Measurements from ENCODE around the gene ARHGAP6.
A peak's percentile ranks its signal among the peaks of the same experiment; 100 is the strongest.

Gene ARHGAP6, protein sequence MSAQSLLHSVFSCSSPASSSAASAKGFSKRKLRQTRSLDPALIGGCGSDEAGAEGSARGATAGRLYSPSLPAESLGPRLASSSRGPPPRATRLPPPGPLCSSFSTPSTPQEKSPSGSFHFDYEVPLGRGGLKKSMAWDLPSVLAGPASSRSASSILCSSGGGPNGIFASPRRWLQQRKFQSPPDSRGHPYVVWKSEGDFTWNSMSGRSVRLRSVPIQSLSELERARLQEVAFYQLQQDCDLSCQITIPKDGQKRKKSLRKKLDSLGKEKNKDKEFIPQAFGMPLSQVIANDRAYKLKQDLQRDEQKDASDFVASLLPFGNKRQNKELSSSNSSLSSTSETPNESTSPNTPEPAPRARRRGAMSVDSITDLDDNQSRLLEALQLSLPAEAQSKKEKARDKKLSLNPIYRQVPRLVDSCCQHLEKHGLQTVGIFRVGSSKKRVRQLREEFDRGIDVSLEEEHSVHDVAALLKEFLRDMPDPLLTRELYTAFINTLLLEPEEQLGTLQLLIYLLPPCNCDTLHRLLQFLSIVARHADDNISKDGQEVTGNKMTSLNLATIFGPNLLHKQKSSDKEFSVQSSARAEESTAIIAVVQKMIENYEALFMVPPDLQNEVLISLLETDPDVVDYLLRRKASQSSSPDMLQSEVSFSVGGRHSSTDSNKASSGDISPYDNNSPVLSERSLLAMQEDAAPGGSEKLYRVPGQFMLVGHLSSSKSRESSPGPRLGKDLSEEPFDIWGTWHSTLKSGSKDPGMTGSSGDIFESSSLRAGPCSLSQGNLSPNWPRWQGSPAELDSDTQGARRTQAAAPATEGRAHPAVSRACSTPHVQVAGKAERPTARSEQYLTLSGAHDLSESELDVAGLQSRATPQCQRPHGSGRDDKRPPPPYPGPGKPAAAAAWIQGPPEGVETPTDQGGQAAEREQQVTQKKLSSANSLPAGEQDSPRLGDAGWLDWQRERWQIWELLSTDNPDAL (N-terminal part only)

DNA sequence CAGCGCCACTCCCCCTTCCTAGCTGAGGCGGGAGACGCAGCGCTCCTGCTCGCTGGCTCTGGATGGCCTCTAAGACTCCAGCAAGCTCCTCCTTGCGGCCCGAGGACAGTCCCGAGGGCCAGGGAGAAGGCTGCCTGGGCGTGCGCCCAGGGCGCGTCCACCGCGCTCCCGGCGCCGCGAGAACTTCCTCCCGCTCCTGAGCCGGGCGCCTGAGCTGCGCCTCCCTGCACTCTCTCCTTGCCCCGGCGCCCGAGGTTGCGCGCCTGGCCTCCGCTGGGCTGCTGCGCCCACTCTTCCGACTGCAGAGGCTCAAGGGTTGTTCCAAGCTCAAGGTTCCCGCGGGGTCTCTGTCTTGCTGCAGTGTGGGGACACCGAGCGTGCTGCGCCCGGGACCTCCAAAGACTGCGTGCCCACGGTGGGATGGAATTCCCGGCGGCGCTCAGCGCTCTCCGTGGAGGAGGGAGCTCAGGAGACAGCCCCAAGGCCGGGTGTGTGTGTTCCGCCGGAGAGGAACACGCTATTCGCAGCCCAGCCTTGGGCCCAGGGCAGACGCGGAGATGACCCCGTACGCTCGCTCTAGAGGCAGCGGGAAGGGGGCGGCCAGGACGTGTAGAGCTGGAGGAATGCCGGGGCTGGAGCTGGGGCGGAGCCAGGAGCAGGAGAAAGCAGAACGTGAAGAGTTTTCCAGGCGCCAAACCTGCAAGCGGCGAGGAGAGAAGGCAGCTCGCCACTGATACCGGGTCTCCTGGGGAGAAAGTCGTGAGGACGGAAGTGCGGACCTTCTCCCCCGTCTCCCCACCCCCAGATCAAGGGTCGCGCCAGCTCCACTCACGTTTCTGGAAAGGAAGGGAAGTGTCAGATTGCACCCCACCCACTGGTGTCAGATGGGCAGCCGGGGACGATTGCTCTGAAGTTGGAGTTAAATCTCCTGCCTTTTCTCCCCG lies at the start of gene ARHGAP6:
Gene ARHGAP6, minus strand, starts transcription at position 753 of the 944 bp plus-strand sequence. CDS start 1,092 bp downstream, outside the sequence.
- peak within 1 kb of the TSS; percentile 46 to 73 for H3K4me3 ChIP-seq (ENCODE audit: low read depth in 1 of 2, low read length in 2 of 2)
- no peaks in the 10 kb centered on the region for H3K36me3 ChIP-seq (ENCODE audit: control insufficient read depth in 1 of 2, insufficient read depth in 2 of 2, low read length in 2 of 2)
- no peaks in the 10 kb centered on the region for H3K27me3 ChIP-seq (ENCODE audit: low read depth, low read length)
- H3K4me1 ChIP-seq (ENCODE audit: control insufficient read depth in 1 of 2, insufficient read depth in 2 of 2, low read length in 2 of 2): peaks cover 0 to 3% of the 10 kb centered on the region in 2 donors
- H3K9me3 ChIP-seq (ENCODE audit: control insufficient read depth in 1 of 2, low read length in 2 of 2): no peaks in the 10 kb centered on the region
- H3K27ac ChIP-seq (ENCODE audit: low read length): no peak within 1 kb of the TSS

DNA sequence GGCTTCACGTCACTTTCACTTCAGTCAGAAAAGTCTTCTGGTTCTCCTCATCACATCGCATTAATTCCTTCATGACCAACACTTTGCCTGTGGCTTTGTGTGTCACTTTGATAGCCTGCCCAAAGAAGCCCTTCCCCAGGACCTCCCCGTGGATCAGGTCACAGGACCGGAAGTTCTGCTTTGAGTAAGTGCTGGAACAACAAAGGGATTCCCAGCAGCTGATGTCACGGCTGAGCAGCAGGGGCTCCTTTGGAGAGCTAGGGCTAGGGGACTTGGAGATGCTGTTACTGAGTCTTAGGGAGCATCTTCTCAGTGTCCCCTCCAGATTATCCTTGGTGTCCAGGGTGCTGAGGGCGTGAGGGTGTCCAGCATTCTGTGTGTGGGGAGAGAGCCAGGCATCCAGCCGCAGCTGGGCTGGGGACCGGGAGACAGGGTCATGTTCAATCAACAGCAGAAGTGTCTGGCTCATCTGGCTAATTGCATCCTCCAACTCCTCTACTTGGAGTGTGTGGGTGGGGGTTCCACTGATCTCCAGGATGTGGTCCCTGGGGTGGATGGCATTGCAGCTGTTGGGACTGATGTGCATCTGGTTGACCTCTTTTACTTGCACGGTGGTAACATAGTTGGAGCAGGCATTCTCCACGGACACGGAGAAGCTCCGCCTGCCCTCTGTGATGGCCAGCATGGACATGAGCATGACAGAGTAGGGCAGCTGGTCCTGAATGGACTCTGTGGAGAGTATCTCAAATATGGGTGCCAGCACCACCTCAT lies 39.2 kb upstream of the ARHGAP6 start:
- no peak overlapping the region for H3K4me3 ChIP-seq (ENCODE audit: low read depth in 1 of 2, low read length in 2 of 2)
- H3K36me3 ChIP-seq (ENCODE audit: control insufficient read depth in 1 of 2, insufficient read depth in 2 of 2, low read length in 2 of 2): no peaks in the 10 kb centered on the region
- no peaks in the 10 kb centered on the region for H3K9me3 ChIP-seq (ENCODE audit: control insufficient read depth in 1 of 2, low read length in 2 of 2)
- H3K27me3 ChIP-seq (ENCODE audit: low read depth, low read length): no peaks in the 10 kb centered on the region
- H3K27ac ChIP-seq (ENCODE audit: low read length): no peak overlapping the region
- H3K4me1 ChIP-seq (ENCODE audit: control insufficient read depth in 1 of 2, insufficient read depth in 2 of 2, low read length in 2 of 2): no peaks in the 10 kb centered on the region

DNA sequence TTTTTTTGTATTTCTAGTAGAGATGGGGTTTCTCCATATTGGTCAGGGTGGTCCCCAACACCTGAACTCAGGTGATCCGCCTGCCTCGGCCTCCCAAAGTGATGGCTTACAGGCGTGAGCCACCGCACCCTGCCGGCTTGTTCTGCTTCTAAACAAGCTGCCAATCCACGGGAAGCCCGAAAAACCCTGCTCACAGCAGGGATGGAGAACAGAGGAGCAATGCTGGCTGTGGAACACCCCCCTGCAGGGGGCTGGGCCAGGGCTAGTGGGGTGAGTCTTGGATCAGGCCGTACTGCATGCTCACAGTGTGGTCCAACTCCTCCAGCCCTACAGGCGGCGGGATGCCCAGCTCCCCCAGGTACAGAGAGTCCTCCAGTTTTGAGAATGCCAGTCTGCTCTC lies 38.1 kb upstream of the ARHGAP6 start:
- H3K4me3 ChIP-seq (ENCODE audit: low read depth in 1 of 2, low read length in 2 of 2): no peak overlapping the region
- H3K9me3 ChIP-seq (ENCODE audit: control insufficient read depth in 1 of 2, low read length in 2 of 2): no peaks in the 10 kb centered on the region
- H3K36me3 ChIP-seq (ENCODE audit: control insufficient read depth in 1 of 2, insufficient read depth in 2 of 2, low read length in 2 of 2): no peaks in the 10 kb centered on the region
- H3K27ac ChIP-seq (ENCODE audit: low read length): no peak overlapping the region
- H3K4me1 ChIP-seq (ENCODE audit: control insufficient read depth in 1 of 2, insufficient read depth in 2 of 2, low read length in 2 of 2): no peaks in the 10 kb centered on the region
- H3K27me3 ChIP-seq (ENCODE audit: low read depth, low read length): no peaks in the 10 kb centered on the region

DNA sequence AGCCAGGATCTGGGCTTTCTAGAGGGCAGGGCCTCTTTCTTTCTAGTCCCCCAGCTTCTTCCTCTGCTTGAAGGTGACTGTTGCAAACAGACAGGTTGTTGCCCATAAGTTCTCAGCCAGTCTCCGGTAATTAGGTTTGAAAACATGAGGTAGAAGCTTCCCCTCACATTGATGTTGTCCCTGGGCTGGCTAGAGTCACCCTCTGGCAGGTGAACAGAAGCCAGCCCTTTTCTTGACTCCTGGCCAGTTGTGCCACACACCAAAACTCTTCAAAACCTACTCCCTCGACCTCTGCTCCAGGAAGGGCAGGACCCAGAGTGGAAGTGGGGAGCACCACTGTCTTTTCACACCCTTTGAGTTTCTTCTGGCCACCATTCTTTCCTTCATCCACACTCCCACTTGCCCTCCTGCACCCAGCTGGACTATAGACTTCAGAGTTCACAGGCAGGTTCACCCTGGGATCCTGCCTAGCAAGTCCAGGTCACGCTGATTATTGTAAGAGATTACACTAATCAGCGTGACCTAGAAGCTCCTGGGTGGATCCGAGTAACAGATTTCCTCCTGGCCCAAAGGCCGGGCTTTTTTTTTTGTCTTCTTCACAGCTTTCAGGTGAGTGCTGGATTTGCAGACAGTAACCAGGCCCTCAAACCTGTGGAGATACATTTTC lies 37.4 kb upstream of the ARHGAP6 start:
- Histone ChIP-seq H3K27me3 (ENCODE audit: low read depth, low read length) (no peaks in the 10 kb centered on the region), H3K9me3 (ENCODE audit: control insufficient read depth in 1 of 2, low read length in 2 of 2) (no peaks in the 10 kb centered on the region), H3K27ac (ENCODE audit: low read length) (no peak overlapping the region), H3K36me3 (ENCODE audit: control insufficient read depth in 1 of 2, insufficient read depth in 2 of 2, low read length in 2 of 2) (no peaks in the 10 kb centered on the region), H3K4me3 (ENCODE audit: low read depth in 1 of 2, low read length in 2 of 2) (no peak overlapping the region), H3K4me1 (ENCODE audit: control insufficient read depth in 1 of 2, insufficient read depth in 2 of 2, low read length in 2 of 2) (no peaks in the 10 kb centered on the region)

DNA sequence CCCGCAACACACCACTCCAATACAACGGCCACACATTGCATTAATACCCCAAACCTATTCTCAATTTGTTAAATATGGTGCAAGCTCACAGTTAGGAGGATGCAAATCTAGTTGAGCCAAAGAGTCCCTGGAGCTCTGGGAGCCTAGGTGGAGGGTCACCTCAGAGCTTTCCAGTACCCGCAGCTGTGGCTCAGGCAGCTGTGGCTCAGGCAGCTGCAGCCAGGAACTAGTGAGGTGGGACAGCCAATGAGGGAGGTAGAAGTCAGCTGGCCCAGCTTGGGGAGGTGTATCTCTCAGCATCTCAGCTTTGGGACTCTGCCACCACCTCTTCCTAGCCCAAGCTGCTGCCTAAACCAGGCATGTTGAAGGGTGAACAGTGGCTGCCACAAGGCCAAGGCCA lies 36.7 kb upstream of the ARHGAP6 start:
- no peaks in the 10 kb centered on the region for H3K27me3 ChIP-seq (ENCODE audit: low read depth, low read length)
- H3K4me1 ChIP-seq (ENCODE audit: control insufficient read depth in 1 of 2, insufficient read depth in 2 of 2, low read length in 2 of 2): no peaks in the 10 kb centered on the region
- H3K4me3 ChIP-seq (ENCODE audit: low read depth in 1 of 2, low read length in 2 of 2): no peak overlapping the region
- H3K36me3 ChIP-seq (ENCODE audit: control insufficient read depth in 1 of 2, insufficient read depth in 2 of 2, low read length in 2 of 2): no peaks in the 10 kb centered on the region
- H3K27ac ChIP-seq (ENCODE audit: low read length): no peak overlapping the region
- H3K9me3 ChIP-seq (ENCODE audit: control insufficient read depth in 1 of 2, low read length in 2 of 2): no peaks in the 10 kb centered on the region

DNA sequence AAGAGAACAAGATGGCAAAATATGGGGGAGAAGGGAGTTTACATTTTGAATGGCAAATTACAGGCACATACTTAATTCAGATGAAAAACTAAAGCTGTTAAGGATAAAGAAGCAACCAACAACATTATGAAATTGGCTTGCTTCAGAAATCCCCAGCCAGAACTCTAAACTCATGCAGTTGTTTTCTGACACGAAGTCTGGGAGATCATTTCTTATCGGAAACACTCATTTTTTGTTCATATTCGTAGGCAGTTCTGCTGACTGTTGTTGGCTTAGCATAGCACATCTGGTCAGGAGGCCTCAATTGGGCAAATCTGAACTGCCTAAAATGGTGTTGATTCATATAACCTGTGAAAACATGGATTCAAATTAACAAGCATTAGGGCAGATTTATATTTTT lies 33.0 kb upstream of the ARHGAP6 start:
- Histone ChIP-seq H3K36me3 (ENCODE audit: control insufficient read depth in 1 of 2, insufficient read depth in 2 of 2, low read length in 2 of 2) (no peaks in the 10 kb centered on the region), H3K9me3 (ENCODE audit: control insufficient read depth in 1 of 2, low read length in 2 of 2) (no peaks in the 10 kb centered on the region), H3K27ac (ENCODE audit: low read length) (no peak overlapping the region), H3K4me1 (ENCODE audit: control insufficient read depth in 1 of 2, insufficient read depth in 2 of 2, low read length in 2 of 2) (no peaks in the 10 kb centered on the region), H3K4me3 (ENCODE audit: low read depth in 1 of 2, low read length in 2 of 2) (no peak overlapping the region), H3K27me3 (ENCODE audit: low read depth, low read length) (no peaks in the 10 kb centered on the region)

DNA sequence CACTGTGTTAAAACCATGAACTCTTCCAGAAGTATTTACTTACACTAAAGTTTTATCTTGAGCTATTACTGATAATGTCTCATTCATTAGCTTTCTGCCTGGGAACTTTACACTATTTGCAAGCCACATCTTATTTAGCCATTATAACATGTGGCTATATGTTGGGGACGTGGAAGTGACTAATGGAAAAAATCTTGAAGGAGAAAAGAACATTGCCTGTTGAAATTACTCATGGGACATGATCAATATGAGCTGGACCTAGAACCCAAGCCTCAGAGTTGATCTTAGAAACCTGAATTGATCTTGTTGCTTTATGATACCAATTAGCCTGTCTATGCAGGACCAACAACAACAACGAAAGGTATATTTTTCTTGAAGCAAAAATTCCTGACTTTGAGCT lies 22.5 kb upstream of the ARHGAP6 start:
- H3K9me3 ChIP-seq (ENCODE audit: control insufficient read depth in 1 of 2, low read length in 2 of 2): no peaks in the 10 kb centered on the region
- H3K27ac ChIP-seq (ENCODE audit: low read length): no peak overlapping the region
- H3K36me3 ChIP-seq (ENCODE audit: control insufficient read depth in 1 of 2, insufficient read depth in 2 of 2, low read length in 2 of 2): no peaks in the 10 kb centered on the region
- no peak overlapping the region for H3K4me3 ChIP-seq (ENCODE audit: low read depth in 1 of 2, low read length in 2 of 2)
- H3K4me1 ChIP-seq (ENCODE audit: control insufficient read depth in 1 of 2, insufficient read depth in 2 of 2, low read length in 2 of 2): no peaks in the 10 kb centered on the region
- no peaks in the 10 kb centered on the region for H3K27me3 ChIP-seq (ENCODE audit: low read depth, low read length)

DNA sequence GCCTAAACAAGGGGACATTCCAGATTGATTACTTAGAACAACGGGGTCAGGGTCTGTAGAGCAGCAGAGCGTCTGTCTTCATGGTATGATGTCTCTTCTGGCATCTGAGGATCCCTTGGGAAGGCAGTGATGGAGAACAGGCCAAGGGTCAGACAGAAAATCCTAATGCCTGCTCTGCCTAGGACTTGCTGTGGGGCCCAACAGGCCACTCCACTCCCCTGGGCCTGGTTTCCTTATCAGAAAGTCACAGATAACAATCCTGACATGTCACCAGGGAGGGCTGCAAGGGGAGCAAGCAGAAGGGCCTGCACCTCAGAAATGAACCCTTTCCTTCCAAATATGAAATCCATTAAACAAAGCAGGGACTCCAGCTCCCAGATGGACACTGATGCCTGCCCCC lies 21.4 kb upstream of the ARHGAP6 start:
- no peaks in the 10 kb centered on the region for H3K36me3 ChIP-seq (ENCODE audit: control insufficient read depth in 1 of 2, insufficient read depth in 2 of 2, low read length in 2 of 2)
- H3K4me3 ChIP-seq (ENCODE audit: low read depth in 1 of 2, low read length in 2 of 2): no peak overlapping the region
- no peak overlapping the region for H3K27ac ChIP-seq (ENCODE audit: low read length)
- no peaks in the 10 kb centered on the region for H3K27me3 ChIP-seq (ENCODE audit: low read depth, low read length)
- no peaks in the 10 kb centered on the region for H3K9me3 ChIP-seq (ENCODE audit: control insufficient read depth in 1 of 2, low read length in 2 of 2)
- no peaks in the 10 kb centered on the region for H3K4me1 ChIP-seq (ENCODE audit: control insufficient read depth in 1 of 2, insufficient read depth in 2 of 2, low read length in 2 of 2)

DNA sequence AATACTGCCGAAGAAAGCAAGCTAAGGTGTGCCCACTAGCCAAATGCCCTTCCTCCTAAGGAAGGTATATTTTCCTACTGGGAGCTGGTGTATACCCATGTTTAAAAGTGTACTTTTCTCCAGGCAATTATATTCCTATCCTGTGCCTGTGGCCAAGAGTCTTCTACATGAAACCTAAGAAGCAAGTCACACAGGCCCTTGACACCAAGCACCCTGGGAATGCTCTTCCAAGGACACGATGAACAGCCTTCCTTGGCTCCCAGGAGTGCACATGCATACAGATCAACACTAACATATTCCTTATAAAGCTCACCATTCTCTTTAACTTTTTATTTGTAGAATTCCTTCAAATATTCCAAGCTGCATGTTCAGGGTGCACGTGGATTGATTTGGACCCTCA lies 17.3 kb upstream of the ARHGAP6 start:
- H3K9me3 ChIP-seq (ENCODE audit: control insufficient read depth in 1 of 2, low read length in 2 of 2): no peaks in the 10 kb centered on the region
- H3K27me3 ChIP-seq (ENCODE audit: low read depth, low read length): no peaks in the 10 kb centered on the region
- no peak overlapping the region for H3K27ac ChIP-seq (ENCODE audit: low read length)
- H3K4me3 ChIP-seq (ENCODE audit: low read depth in 1 of 2, low read length in 2 of 2): no peak overlapping the region
- peaks cover 0 to 4% of the 10 kb centered on the region in 2 donors for H3K4me1 ChIP-seq (ENCODE audit: control insufficient read depth in 1 of 2, insufficient read depth in 2 of 2, low read length in 2 of 2)
- H3K36me3 ChIP-seq (ENCODE audit: control insufficient read depth in 1 of 2, insufficient read depth in 2 of 2, low read length in 2 of 2): no peaks in the 10 kb centered on the region

DNA sequence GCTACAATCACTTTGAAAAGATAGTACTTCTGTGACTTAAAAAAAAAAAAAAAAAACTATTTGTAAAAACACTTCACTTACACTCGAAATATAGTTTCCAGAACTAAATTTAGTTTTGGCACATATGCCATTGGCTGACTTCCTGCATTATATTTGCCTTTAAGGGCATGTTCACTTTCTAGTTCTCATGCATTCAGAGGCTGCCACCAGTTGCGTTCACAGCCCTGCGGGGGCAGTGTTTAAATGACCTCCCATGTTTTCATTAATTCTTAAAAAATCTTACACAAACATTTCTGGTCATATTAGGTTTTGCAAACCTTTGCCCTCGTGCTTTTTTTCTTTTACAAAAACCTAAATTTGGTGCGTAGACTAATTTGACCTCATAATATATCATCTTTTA lies 12.4 kb upstream of the ARHGAP6 start:
- peaks cover 0 to 4% of the 10 kb centered on the region in 2 donors for H3K4me1 ChIP-seq (ENCODE audit: control insufficient read depth in 1 of 2, insufficient read depth in 2 of 2, low read length in 2 of 2)
- H3K27ac ChIP-seq (ENCODE audit: low read length): no peak overlapping the region
- no peaks in the 10 kb centered on the region for H3K9me3 ChIP-seq (ENCODE audit: control insufficient read depth in 1 of 2, low read length in 2 of 2)
- no peaks in the 10 kb centered on the region for H3K27me3 ChIP-seq (ENCODE audit: low read depth, low read length)
- no peaks in the 10 kb centered on the region for H3K36me3 ChIP-seq (ENCODE audit: control insufficient read depth in 1 of 2, insufficient read depth in 2 of 2, low read length in 2 of 2)
- no peak overlapping the region for H3K4me3 ChIP-seq (ENCODE audit: low read depth in 1 of 2, low read length in 2 of 2)
